GM21717 (cell line): ENCODE measurements around the gene GRM4.

Experiments
- ATAC-seq: cut with Tn5 transposase; IDR thresholded peaks from one replicate; pipeline ENCODE4 v1.9.1; 2021; ENCODE audit warnings: mild to moderate bottlenecking, moderate library complexity; ENCODE audit not compliant: unreplicated experiment

The GRM4 gene

GRCh38 chr6:33983721-33984465, 162.0 kb downstream of the GRM4 start:
- ATAC-seq: no peak

GRCh38 chr6:33983109-33983716, 162.7 kb downstream of the GRM4 start:
- no peak for ATAC-seq

- no peak for ATAC-seq
Observed at GRCh38 chr6:33981861-33982260, 164.0 kb downstream of the GRM4 start.

- ATAC-seq: no peak
Observed at GRCh38 chr6:33981421-33981820, 164.5 kb downstream of the GRM4 start.

- no peak for ATAC-seq
Observed at GRCh38 chr6:33980176-33981175, 165.4 kb downstream of the GRM4 start.

- ATAC-seq: no peak
Observed at GRCh38 chr6:33979750-33980149, 166.1 kb downstream of the GRM4 start.

GRCh38 chr6:33978412-33979150, 167.3 kb downstream of the GRM4 start:
- no peak for ATAC-seq

- ATAC-seq: no peak
Observed at GRCh38 chr6:33977606-33978411, 168.1 kb downstream of the GRM4 start.

- no peak for ATAC-seq
Observed at GRCh38 chr6:33976437-33977360, 169.2 kb downstream of the GRM4 start.

- ATAC-seq: no peak
Observed at GRCh38 chr6:33975661-33976436, 170.0 kb downstream of the GRM4 start.

- no peak for ATAC-seq
Observed at GRCh38 chr6:33974471-33974870, 171.4 kb downstream of the GRM4 start.

GRCh38 chr6:33974030-33974429, 171.9 kb downstream of the GRM4 start:
- ATAC-seq: no peak

GRCh38 chr6:33971580-33971979, 174.3 kb downstream of the GRM4 start:
- ATAC-seq: no peak
